GM20431 (cell line): ENCODE results near the gene ADARB2.

ENCODE experiments used
- in situ Hi-C: fragments of 300-500 bp; cut with MseI, MboI; formaldehyde crosslinking; loops from one replicate; pipeline ENCODE4 v1.15.0; 2020; ENCODE audit warnings: low sequenced_read_pairs; ENCODE audit not compliant: unreplicated experiment

Gene ADARB2

GRCh38 chr10:1558906-1559305, 178.4 kb downstream of the ADARB2 start:
- in situ Hi-C loops, result no loop called here

DNA sequence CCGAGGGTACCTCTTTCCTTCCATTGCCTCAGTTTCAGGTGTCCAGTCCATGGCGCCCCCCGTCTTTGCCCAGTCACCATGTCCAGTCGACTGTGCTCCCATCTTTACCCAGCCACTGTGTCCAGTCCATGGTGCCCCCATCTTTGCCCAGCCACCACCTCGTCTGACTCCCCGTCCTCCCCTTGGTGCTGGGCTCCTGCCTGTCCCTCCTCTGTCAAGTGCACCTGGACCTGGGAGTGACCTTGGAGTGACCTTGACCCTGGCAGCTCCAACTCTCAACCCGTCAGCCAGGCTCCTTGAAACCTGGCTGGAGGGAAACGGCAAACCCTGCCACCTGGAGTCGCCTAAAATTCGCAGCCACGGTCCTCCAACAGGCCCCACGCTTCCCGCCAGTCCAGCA, 180.2 kb downstream of the ADARB2 start:
- in situ Hi-C loops, result no loop called here

- in situ Hi-C loops, result no loop called here
Observed at GRCh38 chr10:1556496-1556895, 180.8 kb downstream of the ADARB2 start.

DNA sequence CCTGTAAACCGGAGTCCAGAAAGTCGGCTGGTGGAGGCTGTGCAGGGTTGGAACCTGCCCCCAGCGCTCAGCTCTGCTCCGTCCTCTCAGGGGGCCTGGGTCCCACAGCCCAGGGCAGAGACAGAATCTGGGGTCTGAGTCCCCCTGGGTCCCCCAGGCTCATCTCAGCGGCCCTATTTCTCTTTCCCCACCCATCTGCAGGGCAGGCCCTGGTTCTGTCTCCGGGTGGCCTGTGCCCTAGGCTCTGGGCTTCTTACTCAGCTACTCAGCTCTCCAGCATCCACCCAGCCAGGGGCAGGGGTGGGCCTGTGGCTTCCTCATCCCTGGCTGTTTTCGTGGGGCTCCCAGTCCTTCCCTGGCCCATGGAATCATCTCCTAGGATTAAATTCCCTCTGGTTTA, 183.4 kb downstream of the ADARB2 start:
- in situ Hi-C loops, result no loop called here

DNA sequence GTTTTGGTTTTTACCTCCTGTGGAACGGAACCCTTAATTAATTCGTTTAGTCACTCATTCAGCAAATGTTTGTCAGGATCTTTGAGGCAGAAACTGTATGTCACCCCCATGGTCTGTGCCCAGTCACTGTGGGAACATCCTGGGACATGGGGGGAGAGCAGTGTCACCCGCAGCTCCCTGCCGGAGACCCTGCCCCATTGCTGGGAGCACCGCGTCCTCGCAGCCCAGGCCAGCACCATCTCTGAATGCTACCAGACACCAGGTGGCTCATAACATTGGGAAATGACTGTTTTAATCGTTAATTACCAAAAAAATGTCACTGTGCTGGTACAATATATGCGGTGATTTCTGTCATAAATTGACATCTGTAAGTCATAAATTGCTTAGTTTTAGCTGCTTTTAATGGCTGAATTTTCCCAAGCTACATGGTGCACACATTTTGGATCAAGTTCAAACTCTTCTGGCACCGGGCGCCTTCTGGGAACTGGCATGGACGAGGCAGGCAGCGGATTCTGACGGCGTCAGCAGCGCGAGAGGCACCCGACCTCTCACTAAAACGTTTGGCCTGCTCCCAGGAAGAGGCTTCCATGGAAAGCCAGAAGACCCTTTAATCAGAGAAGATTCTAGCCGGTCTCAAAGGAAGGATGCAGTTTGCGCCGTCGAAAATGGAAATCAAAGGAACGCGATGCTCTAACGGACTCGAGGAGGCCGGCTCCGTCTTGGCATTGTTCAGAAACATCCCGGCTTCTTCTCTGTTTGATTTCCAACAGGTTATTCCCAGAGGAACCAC, 184.2 kb downstream of the ADARB2 start:
- in situ Hi-C loops, result no loop called here

- in situ Hi-C loops, result no loop called here
Observed at GRCh38 chr10:1552406-1552805, 184.9 kb downstream of the ADARB2 start.

GRCh38 chr10:1551636-1552338, 185.5 kb downstream of the ADARB2 start:
- in situ Hi-C loops, result no loop called here

GRCh38 chr10:1550616-1551015, 186.7 kb downstream of the ADARB2 start:
- in situ Hi-C loops, result no loop called here

DNA sequence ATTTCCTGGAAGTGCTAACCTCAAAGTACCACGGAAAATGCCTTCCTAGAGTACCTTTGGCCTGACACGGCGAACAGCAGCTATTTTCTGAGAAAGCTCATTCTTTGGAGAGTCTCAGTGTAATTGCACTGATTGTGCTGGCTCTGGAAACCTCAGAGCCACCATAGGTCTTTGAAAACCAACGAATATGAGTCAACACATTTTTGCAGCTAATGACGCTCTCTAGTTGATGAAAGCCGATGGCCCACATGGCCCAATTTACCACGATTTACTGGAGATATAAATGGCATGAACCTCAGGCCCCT, 187.1 kb downstream of the ADARB2 start:
- in situ Hi-C loops, result no loop called here

DNA sequence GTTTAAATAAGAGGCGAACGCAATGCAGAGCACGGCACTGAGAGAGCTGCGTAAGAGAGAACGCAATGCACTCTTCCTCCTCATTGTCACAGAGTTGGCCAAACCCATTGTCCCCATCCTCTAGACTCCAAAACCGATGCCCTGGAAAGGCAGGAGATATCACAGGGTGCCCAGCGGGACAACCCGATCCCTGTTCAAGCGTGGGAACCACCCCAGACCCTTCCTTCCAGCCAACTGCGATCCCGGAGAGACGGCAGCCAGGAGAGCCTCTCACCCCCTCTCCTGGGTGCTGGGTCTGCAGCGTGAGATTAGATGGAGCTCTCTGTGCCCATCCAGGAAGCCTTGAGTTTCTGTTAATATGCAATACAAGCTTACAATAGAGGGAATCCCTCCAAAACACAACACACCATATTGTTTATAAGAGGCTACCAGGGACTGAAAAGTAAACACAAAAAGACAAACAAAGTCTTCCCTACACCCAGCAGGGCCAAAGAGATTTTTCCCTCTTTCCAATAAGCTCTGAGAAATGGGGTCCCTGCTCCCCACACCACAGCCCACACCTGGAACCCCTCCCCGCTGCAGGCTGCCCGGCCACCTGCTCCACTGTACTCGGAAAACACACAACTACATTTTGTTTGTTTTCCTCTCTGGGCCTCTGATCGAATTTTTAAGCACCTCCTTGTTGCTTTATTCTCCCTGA, 187.6 kb downstream of the ADARB2 start:
- in situ Hi-C loops, result no loop called here

DNA sequence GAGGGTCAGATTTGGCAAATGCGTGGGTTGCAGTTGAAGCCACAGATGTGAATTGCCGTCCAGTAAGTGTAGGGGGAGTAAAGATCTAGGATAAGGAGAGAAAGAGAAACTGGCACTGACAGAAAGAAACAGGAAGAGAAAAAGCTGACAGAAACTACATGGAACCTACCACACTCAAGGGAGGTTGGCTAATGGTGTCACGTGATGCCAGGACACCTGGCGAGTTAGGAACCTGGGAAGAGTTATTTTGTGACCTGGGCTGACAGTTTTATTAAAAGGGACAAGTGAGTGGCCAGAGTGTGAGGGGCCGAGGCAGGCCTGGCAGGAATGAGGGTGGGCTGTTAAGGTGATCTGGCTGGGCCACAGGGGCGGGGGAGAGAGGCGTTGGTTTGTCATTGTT, 188.7 kb downstream of the ADARB2 start:
- in situ Hi-C loops, result no loop called here

DNA sequence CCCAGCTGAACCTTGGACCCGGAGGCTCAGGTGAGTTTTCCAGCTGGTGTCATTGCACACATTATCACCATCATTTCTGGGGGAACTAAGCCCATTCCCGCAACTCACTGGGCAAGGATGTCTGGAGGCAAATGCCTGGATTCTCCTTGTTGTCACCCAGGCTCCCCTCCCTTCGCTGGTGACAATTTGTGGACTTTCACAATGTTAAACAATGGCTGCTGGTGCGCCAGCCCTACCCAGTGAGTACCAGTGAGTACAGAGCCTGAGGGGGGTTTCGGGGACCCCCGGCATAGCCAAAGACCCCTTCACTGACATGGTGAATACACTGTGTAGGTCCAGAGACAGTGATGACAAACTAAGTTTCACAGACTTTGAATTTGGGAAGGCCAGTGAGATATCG, 189.2 kb downstream of the ADARB2 start:
- in situ Hi-C loops, result no loop called here

- in situ Hi-C loops, result no loop called here
Observed at GRCh38 chr10:1546431-1547110, 190.8 kb downstream of the ADARB2 start.

DNA sequence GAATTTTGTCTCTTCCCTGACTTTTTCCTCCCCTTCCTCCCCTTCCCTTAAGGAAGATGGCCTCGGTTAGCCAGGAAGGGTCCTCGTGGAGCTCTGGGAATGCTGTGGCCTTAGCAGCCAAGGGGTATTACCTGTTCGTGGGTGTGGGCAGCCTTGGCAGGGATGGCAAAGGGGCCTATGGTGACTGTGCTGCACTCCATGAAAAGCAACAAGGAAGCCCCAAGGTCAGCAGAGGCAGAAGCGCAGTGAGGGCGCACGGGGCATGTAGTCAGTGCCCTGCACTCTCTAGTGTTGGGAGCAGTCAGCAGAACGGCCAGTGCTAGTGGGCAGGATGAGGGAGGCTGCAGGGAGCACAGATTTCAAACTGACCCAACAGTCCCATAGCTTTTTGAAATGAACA, 191.8 kb downstream of the ADARB2 start:
- in situ Hi-C loops, result no loop called here

DNA sequence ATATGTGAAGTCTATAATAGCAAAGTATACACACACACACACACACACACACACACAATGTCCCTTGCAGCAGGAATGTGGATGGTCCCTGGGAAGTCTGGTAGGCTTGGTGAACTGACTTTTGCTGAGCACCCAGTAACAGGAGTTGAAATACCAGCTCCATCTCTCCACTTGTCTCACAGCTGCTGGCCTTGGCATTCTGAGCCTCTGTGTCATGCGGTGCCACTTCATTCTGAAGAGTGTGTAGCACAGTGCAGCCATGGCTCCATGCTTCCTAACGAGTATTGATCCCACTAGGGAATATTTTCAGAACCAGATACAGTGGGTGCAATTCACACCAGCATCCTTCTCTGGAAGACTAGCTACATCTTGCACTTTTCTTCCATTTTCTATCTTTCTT, 192.4 kb downstream of the ADARB2 start:
- in situ Hi-C loops, result no loop called here

DNA sequence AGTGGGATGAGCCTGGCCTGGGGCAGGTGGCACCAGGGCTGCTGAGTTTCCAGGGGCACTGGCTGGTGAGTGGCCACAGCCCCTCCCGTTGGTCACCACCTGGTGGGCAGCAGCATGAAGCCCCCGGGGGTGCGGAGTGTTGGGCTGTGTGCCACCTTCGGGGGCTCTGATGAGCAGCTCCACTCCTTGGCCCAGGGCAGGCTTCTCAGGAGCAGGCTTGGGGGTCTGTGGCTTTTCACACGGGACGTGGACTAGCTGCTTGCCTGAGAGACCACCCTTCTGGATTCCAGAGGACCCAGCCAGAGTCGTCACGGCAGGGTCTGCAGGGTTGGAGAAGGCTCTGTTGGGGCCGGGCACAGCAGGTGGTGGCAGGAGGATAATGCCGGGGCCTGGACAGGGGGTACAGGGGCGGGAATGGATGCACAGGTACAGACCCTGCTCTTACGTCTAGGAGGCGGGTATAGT, 193.1 kb downstream of the ADARB2 start:
- in situ Hi-C loops, result no loop called here

DNA sequence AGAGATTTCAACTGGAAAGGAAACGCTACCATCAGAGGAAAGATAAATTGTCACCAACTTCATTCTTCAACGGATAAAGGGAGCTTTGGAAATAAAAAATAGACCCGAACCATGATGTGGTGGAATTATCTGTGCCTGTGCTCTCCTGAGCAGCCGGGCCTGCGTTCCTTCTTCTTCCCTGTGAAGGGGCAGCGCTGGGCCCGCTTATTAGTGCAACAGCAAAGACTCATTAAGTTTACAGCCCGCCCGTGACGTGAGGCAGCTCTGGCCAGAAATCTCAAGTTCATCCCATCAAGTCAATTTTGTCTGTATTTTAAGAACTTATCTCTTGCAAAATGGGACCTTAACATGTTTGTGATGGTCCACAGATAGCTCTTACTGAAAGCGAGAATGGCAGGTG, 193.7 kb downstream of the ADARB2 start:
- in situ Hi-C loops, result no loop called here

- in situ Hi-C loops, result no loop called here
Observed at GRCh38 chr10:1542941-1543340, 194.4 kb downstream of the ADARB2 start.

DNA sequence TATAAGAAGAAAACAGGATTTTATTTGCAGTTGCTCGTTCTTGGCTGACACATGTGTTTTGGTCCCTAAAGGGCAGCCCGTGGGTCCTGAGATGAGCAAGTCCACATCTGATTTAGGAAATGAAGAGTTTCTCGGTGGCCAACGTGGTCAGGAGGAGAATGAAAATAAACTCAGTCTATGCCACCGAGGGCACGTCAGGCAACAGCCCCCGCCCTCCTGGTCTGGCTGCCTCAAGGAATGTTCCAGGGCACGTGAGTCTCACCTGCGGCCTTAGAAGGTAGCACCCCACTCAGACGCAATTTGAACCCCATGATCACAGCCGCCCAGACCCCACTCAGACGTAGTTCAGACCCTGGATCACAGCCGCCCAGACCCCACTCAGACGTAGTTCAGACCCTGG, 197.2 kb downstream of the ADARB2 start:
- in situ Hi-C loops, result no loop called here

DNA sequence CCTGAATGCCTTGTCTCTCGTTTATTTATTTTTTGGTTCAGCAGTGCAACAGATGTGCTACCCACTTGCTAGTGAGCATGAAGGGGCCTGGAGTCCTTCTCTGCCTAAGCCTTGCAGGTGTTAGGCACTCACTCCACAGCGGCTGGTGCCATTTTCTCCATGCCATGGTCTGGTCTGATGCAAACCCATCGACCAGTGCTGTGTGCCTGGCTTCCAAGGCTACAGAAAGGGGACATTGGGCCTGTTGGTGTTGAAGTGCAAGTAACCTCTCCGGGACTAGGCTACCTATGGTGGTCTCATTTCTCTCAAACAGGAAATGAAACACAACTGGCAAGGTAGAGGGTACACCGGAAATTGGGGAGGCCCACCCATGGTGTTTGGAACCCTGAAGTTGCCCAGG, 198.1 kb downstream of the ADARB2 start:
- in situ Hi-C loops, result no loop called here
